Body of pancreas (tissue), 4 donors: ENCODE data around the gene ADD1. TPM values are rescaled to one million over a fixed set of nuclear protein-coding genes. Genes with fewer than 3 reads are reported as not detected.
A peak's percentile ranks its signal among the peaks of the same experiment; 100 is the strongest.

Experiments
- ATAC-seq: fragments of 150-250 bp; one replicate; pipeline ENCODE4 v1.9.1; 2016
- DNase-seq, 4 donors: peaks; one replicate each; pipeline ENCODE4 v3.0.0-alpha.2; 2019
- H3K27ac ChIP-seq, 4 donors: fragments of 200-600 bp; sonication (generic); 1 replicate in 3 of 4; 2 replicates in 1 of 4; pipeline versions ENCODE4 v1.5.1 to v1.6.1; 2016 to 2019; ENCODE audit warnings: mild to moderate bottlenecking in 1 of 4, mixed read lengths in 1 of 4, moderate library complexity in 1 of 4
- H3K27me3 ChIP-seq, 2 donors: fragments of 200-600 bp; sonication (generic); one replicate each; pipeline ENCODE4 v1.6.0; 2016; ENCODE audit warnings: mild to moderate bottlenecking in 1 of 2
- H3K36me3 ChIP-seq, 2 donors: fragments of 200-600 bp; sonication (generic); replicated peaks in 1 of 2; 2 replicates each; pipeline ENCODE4 v1.5.1; 2016; ENCODE audit warnings: low read depth in 2 of 2; ENCODE audit not compliant: insufficient read depth in 1 of 2
- H3K4me1 ChIP-seq: fragments of 200-600 bp; sonication (generic); one replicate; pipeline ENCODE4 v1.6.0; 2016
- H3K4me3 ChIP-seq, 2 donors: fragments of 200-600 bp; sonication (generic); 1 replicate in 1 of 2; 2 replicates in 1 of 2; pipeline ENCODE4 v1.5.1; 2016 to 2019
- H3K9me3 ChIP-seq, 3 donors: fragments of 200-600 bp; sonication (generic); 1 replicate in 2 of 3; 2 replicates in 1 of 3; pipeline ENCODE4 v1.5.1; 2016
- POLR2A ChIP-seq, 3 donors: fragments of 450-650 bp; IDR thresholded peaks; one replicate each; pipeline ENCODE4 v1.6.1; 2016; ENCODE audit warnings: antibody characterized with exemption in 3 of 3, mild to moderate bottlenecking in 2 of 3
- WGBS, 2 donors: methylation state at CpG; one replicate each; pipeline ENCODE4 v1.1.5; 2017; 5-methylcytosine and 5-hydroxymethylcytosine counted together
- intact Hi-C: fragments of 100-400 bp; cut with DNase I; formaldehyde crosslinking; loops from one replicate; pipeline ENCODE4 v1.15.1; 2023
- total RNA-seq, 2 donors: library from RNA; depleted of rRNA; stranded (reverse); fragments of >200 nt; gene quantifications; one replicate each; pipeline ENCODE4 v1.1.0, GENCODE V29; 2016
- TF ChIP-seq, protein P1 (sequence below), 7 experiments: fragments of 450-650 bp in 4 of 7; fragments of 200-600 bp in 3 of 7; sonication (generic) in 3 of 7; IDR thresholded peaks; one replicate each; pipeline ENCODE4 v1.5.1; 2016 to 2019; ENCODE audit warnings: antibody characterized with exemption in 7 of 7

ADD1 gene
- total RNA-seq, 2 donors from 2014 or later: 84.1 to 266 TPM

DNA sequence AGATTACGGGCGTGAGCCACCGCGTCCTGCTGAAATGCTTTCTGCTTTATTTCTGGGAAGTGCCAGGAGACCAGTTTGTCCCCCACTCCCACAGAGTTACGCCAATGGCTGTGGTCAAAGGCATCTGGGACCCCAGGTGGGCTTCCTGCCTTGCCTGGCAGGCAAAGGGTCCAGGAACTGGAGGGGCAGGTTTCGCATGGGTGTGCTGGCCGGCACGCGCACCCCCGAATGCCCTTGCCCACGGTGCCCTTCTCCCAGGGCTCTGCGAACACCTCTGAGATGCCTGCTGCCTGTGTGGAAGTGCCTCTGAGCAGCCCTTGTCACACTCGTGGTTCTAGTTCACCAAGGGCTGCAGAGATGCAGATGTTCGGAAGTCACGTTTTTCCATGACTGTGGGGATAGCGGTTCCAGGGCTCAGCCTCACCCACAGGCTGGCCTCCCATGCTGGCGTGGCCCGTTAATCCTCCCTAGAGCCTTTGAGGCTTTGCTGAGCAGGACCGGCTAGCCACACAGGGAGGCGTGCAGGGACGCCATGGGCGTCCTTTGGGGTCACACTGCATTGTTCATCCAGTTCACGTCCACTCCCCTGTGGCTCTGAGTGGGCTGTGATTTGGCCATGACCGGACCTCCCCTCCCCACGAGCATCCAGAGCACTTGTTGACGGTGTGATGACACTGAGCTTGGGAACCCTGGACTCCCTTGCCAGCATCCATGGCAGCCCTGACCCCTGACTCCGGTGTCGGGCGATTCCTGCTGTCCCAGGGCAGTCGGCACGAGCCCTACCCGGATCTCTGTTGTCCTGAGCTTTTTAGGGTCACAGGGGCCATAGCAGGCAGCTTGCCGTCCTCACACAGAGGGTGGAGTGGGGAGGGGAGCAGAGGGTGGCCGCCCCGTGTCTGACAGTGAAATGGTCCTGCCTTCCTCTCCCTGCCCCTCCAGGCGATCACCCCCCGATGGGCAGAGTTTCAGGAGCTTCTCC is 12.7 kb upstream of the ADD1 start:
- TF ChIP-seq POLR2A (IDR thresholded peaks at IDR 0.05): no peak
- TF ChIP-seq, protein P1, sequence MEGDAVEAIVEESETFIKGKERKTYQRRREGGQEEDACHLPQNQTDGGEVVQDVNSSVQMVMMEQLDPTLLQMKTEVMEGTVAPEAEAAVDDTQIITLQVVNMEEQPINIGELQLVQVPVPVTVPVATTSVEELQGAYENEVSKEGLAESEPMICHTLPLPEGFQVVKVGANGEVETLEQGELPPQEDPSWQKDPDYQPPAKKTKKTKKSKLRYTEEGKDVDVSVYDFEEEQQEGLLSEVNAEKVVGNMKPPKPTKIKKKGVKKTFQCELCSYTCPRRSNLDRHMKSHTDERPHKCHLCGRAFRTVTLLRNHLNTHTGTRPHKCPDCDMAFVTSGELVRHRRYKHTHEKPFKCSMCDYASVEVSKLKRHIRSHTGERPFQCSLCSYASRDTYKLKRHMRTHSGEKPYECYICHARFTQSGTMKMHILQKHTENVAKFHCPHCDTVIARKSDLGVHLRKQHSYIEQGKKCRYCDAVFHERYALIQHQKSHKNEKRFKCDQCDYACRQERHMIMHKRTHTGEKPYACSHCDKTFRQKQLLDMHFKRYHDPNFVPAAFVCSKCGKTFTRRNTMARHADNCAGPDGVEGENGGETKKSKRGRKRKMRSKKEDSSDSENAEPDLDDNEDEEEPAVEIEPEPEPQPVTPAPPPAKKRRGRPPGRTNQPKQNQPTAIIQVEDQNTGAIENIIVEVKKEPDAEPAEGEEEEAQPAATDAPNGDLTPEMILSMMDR (IDR thresholded peaks at IDR 0.05): no peak
- Histone ChIP-seq H3K27ac (no peak overlapping the region), H3K4me3 (no peak overlapping the region), H3K27me3 (no peaks in the 10 kb centered on the region), H3K4me1 (no peaks in the 10 kb centered on the region), H3K9me3 (no peaks in the 10 kb centered on the region), H3K36me3 (peaks cover 0 to 37% of the 10 kb centered on the region in 2 donors)
- no peak for ATAC-seq
- WGBS, 2 donors: 89 to 97% methylated on average over 5 to 37 of the region's 37 CpGs
- intact Hi-C loops: no loop called here
- peak in 2 of 4 donors; percentile 3 to 8 for DNase-seq

DNA sequence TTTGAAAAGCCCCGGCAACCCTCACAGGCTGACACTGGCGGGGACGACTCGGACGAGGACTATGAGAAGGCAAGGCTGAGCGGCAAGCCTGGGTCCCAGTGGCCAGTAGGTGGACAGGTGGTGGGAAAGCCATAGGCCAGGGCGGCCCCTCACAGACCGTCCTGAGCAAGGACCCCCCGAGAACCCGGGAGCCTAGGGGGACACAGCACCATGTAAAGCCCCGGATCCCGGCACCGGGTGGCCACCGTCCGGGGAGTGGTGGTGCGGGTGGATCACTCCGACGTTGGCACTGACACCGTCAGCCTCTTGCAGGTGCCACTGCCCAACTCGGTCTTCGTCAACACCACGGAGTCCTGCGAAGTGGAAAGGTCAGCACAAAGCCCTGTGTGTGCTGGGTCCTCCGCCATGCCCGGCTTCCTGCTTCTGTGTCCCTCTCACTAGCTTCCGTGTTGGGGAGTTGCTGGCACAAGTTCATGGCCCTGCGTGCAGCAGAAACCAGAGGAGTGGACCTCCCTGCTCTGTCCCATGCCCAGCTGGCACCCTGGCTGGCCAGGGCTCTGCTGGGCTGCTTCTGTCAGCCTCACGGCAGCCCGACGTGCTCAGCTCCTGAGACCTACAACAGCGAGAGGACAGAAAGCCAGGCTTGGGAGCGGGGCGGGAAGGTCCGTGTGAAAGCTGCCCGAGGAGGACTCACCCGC is 11.9 kb upstream of the ADD1 start:
- Histone ChIP-seq H3K27me3 (no peaks in the 10 kb centered on the region), H3K36me3 (peaks cover 0 to 37% of the 10 kb centered on the region in 2 donors), H3K27ac (no peak overlapping the region), H3K4me3 (no peak overlapping the region), H3K4me1 (no peaks in the 10 kb centered on the region), H3K9me3 (no peaks in the 10 kb centered on the region)
- ATAC-seq (no peak), DNase-seq (peak in 3 of 4 donors; percentile 5 to 11 (median 9))
- intact Hi-C loops: no loop called here
- WGBS, 2 donors: 94 to 98% methylated on average over 11 to 27 of the region's 36 CpGs
- TF ChIP-seq POLR2A (IDR thresholded peaks at IDR 0.05): no peak
- TF ChIP-seq, protein P1 (IDR thresholded peaks at IDR 0.05): no peak

DNA sequence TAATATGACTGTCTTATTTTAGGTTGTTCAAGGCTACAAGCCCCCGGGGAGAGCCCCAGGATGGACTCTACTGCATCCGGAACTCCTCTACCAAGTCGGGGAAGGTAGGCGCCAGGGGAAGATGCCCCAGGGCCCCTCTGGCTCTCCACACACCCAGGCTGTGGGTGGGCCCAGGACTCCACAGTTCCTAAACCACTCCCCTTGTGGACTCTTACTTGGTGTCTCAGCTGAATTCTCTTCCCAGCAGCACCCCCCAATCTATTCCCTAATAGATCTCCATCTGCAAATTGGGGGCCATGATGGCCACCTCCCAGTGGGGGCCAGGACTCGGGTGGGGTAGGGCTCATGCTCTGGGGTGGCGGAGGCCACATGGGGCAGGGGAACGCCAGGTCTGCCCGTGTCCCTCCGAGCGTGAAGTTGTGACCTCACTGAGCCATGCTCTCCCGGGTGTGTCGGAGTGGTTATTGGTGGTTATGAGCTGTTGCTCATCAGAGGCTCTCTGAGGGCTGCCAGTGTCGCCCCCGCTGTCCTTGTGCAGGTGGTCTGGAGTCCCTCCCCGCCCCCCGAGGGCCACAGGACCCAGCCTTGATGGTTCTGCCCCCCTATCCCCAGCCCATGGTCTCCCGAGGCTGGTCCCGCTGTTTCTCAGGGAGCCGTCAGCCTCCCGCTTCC is 11.2 kb upstream of the ADD1 start:
- Histone ChIP-seq H3K9me3 (no peaks in the 10 kb centered on the region), H3K27me3 (no peaks in the 10 kb centered on the region), H3K4me3 (no peak overlapping the region), H3K4me1 (no peaks in the 10 kb centered on the region), H3K36me3 (peaks cover 0 to 32% of the 10 kb centered on the region in 2 donors), H3K27ac (no peak overlapping the region)
- intact Hi-C loops: no loop called here
- 92% methylated on average over 14 to 18 of the region's 20 CpGs for WGBS, 2 donors
- ATAC-seq: no peak
- TF ChIP-seq, protein P1 (IDR thresholded peaks at IDR 0.05): no peak
- TF ChIP-seq POLR2A (IDR thresholded peaks at IDR 0.05): no peak
- peak in 3 of 4 donors; percentile 2 to 8 (median 7) for DNase-seq

DNA sequence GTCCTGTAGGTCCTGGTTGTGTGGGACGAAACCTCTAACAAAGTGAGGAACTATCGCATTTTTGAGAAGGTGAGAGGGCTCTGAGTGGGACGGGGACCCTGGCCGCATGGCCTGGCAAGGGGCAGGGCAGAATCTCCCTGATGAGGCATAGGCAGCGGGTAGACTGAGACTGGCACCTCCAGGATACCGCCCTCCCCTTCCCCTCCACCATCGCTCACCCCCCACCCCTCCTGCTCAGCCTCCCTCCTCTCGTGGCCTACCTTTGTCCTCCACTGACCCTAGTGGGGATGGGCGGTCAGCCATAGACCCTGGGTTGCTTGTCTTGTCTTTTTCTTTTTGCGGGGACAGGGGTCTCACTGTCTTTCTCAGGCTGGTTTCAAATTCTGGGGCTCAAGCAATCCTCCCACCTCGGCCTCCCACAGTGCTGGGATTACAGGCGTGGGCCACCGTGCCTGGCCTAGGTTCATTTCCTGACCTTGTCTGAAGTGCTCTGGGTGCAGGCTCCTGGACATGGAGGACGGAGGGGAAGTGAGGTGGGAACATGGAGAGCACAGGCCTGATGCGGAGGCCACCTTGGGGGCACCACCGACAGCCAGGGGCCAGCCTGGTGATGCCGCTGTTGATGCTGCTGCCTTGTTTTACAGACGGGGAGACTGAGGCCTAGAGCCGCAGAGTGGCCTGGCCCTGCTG is 10.5 kb upstream of the ADD1 start:
- Histone ChIP-seq H3K4me3 (no peak overlapping the region), H3K4me1 (peaks cover 4% of the 10 kb centered on the region), H3K27ac (no peak overlapping the region), H3K27me3 (no peaks in the 10 kb centered on the region), H3K36me3 (peaks cover 0 to 32% of the 10 kb centered on the region in 2 donors), H3K9me3 (no peaks in the 10 kb centered on the region)
- no peak for ATAC-seq
- WGBS, 2 donors: 93 to 96% methylated on average over 15 to 19 of the region's 19 CpGs
- peak in 3 of 4 donors; percentile 3 to 7 (median 5) for DNase-seq
- intact Hi-C loops: no loop called here
- TF ChIP-seq, protein P1 (IDR thresholded peaks at IDR 0.05): no peak
- no peak for TF ChIP-seq POLR2A (IDR thresholded peaks at IDR 0.05)
